Common myeloid progenitor, CD34-positive (primary cell): ENCODE measurements around the gene FILIP1.

Experiments used
- CTCF ChIA-PET: fragments of 350-600 bp; sonication (Branson Sonifier 250); formaldehyde crosslinking; loops from one replicate; lab custom pipeline; 2021; ENCODE audit warnings: antibody characterized with exemption; lab: Charles Lee
- POLR2A ChIA-PET: fragments of 350-600 bp; sonication (Branson Sonifier 250); formaldehyde crosslinking; loops from one replicate; lab custom pipeline; 2021; ENCODE audit warnings: antibody characterized with exemption; lab: Charles Lee
- DNase-seq, 3 donors: peaks; one replicate each; pipeline versions ENCODE4 v3.0.0 to v3.0.0-alpha.2; 2013
- H3K27ac ChIP-seq, 2 experiments: 1 replicate in 1 of 2; 2 replicates in 1 of 2; pipeline ENCODE4 v1.7.0; 2013; ENCODE audit warnings: inconsistent platforms in 2 of 2, low read length in 2 of 2, mild to moderate bottlenecking in 2 of 2, low read depth in 1 of 2, moderate library complexity in 1 of 2; ENCODE audit not compliant: severe bottlenecking in 2 of 2, insufficient read depth in 1 of 2, poor library complexity in 1 of 2
- H3K27me3 ChIP-seq, 5 experiments: replicated peaks in 2 of 5; 1 replicate in 3 of 5; 2 replicates in 2 of 5; pipeline versions ENCODE4 v1.6.1 to v1.7.0; 2013; ENCODE audit warnings: low read length in 4 of 5, mild to moderate bottlenecking in 2 of 5, moderate library complexity in 2 of 5, inconsistent platforms in 1 of 5; ENCODE audit not compliant: insufficient read depth in 5 of 5, control insufficient read depth in 4 of 5
- H3K36me3 ChIP-seq, 4 experiments: 1 replicate in 2 of 4; 2 replicates in 2 of 4; pipeline versions ENCODE4 v1.6.1 to v1.7.0; 2013; ENCODE audit warnings: low read length in 3 of 4, control low read depth in 1 of 4, mild to moderate bottlenecking in 1 of 4; ENCODE audit not compliant: control insufficient read depth in 4 of 4, insufficient read depth in 4 of 4
- H3K4me1 ChIP-seq, 4 experiments: 1 replicate in 3 of 4; 2 replicates in 1 of 4; pipeline versions ENCODE4 v1.6.1 to v1.7.1; 2013; ENCODE audit warnings: low read length in 3 of 4, mild to moderate bottlenecking in 3 of 4, control low read depth in 1 of 4, inconsistent platforms in 1 of 4, moderate library complexity in 1 of 4; ENCODE audit not compliant: control insufficient read depth in 4 of 4, insufficient read depth in 4 of 4; ENCODE audit errors: control extremely low read depth in 1 of 4
- H3K4me3 ChIP-seq, 7 experiments: 1 replicate in 4 of 7; 2 replicates in 3 of 7; pipeline versions ENCODE4 v1.5.1 to v1.7.0; 2013; ENCODE audit warnings: mild to moderate bottlenecking in 7 of 7, low read length in 6 of 7, moderate library complexity in 6 of 7, inconsistent platforms in 2 of 7, low read depth in 2 of 7, control low read depth in 1 of 7; ENCODE audit not compliant: insufficient read depth in 4 of 7, control insufficient read depth in 1 of 7; ENCODE audit errors: extremely low read depth in 1 of 7
- H3K9me3 ChIP-seq, 5 experiments: 1 replicate in 4 of 5; 2 replicates in 1 of 5; pipeline versions ENCODE4 v1.6.1 to v1.7.1; 2013; ENCODE audit warnings: low read length in 4 of 5, mild to moderate bottlenecking in 2 of 5, inconsistent platforms in 1 of 5, low read depth in 1 of 5, moderate library complexity in 1 of 5; ENCODE audit not compliant: control insufficient read depth in 4 of 5, insufficient read depth in 2 of 5; ENCODE audit errors: control extremely low read depth in 1 of 5
- WGBS: methylation state at CpG from one replicate; pipeline ENCODE4 v1.1.5; 2013; ENCODE audit not compliant: insufficient coverage; 5-methylcytosine and 5-hydroxymethylcytosine counted together

Gene FILIP1

DNA sequence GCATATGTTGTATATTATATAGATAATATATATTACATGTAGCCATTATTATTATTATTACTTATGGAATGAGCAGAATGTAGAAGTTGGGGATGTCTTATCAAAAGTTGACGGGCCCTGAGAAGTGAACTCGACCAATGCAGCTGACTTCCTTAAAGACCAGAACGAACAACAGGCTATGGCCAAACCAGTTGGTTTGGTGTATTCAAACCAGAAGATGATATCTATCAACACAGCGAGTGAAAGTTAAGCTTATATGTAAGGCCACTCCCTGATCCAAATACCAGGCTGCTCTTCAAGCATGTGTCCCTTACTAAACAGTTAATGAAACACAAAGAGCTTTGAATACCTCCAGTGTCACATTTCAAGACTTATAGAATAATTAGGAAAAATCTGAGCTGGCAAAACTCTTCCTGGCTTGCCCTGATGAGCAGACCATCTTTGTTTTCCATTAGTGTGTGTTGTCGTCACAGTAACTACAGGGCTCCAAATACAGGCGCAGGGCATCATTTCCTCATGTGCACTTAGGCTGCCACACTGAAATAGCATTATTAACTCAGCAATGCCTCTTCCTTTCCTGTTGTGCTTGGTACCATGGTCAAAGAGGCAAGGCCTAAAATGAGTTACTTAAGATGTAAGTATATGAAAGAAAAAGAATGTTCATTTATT, 6.6 kb downstream of the FILIP1 start:
- H3K36me3 ChIP-seq, result no peaks in the 10 kb centered on the region
- 100% methylated on average over 3 of the region's 6 CpGs for WGBS
- H3K4me1 ChIP-seq, result no peaks in the 10 kb centered on the region
- ChIA-PET CTCF (no interaction called here), POLR2A (no interaction called here)
- no peak overlapping the region for H3K4me3 ChIP-seq
- peaks cover 0 to 5% (median 0%) of the 10 kb centered on the region in 5 experiments for H3K27me3 ChIP-seq
- no peak for DNase-seq
- H3K27ac ChIP-seq, result no peak overlapping the region
- no peaks in the 10 kb centered on the region for H3K9me3 ChIP-seq

DNA sequence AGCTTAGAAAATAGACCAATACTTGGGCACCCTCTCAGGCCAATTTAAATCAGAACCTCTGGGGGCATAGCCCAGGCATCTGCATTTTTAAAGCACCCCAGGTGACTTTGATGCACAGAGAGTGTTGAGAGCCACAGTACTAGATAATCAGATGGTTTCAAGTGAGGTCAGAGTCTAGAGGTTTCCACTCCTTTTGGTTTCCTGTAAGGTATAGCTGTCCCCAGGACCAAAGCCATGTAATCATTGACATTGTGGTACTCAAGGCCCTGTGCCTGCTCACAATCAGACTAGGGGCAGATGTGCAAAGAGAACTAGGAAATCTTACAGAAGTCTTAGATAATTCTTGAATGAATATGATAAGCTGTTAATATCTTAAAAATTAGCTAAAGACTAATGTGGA, 9.1 kb downstream of the FILIP1 start:
- no peak for DNase-seq
- Histone ChIP-seq H3K27me3 (peaks cover 0 to 2% (median 0%) of the 10 kb centered on the region in 5 experiments), H3K36me3 (no peaks in the 10 kb centered on the region), H3K4me1 (no peaks in the 10 kb centered on the region), H3K9me3 (no peaks in the 10 kb centered on the region), H3K27ac (no peak overlapping the region), H3K4me3 (no peak overlapping the region)
- ChIA-PET CTCF (interaction anchor here (0.6 kb wide), 1 partner anchor 1228 kb away, joined by 3 read pairs; no protein-coding TSS in a partner anchor), POLR2A (no interaction called here)

DNA sequence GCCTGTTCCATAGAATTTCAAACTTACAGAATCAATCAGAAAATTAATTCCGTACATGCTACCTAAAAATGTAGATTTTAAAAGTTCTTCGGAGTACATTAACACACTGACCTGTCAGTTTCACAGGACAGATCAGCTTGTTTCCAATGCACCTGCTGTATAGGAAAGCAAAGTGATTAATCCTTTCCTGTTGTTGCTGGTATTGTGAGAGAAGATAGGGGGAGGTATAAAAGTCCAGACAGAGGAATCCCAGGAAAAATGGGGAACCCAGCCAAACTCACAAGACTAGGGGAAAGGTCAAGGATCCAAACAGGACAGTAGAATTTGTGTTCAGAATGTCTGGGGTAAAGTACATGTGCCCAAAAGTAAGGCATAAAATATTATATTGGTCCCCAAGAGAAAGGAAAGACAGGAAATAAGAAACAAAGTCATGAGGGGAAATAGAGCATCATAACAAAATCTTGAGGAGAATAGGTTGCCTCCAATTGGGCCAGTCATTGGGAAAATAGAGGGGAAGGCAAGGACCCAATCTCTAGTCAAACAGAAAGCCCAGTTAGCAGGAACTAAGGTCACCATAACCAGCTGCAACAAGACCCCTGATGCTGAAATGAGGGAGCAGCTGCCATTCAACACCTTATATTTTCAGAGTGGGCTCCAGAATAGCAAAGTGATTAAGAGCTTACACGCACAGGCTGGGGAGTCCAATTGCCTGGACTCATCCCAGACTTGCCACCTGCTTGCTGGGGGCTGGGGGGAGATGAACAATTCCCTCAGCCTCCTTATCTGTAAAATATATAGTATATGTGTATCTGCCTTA, 10.3 kb downstream of the FILIP1 start:
- ChIA-PET POLR2A (no interaction called here), CTCF (no interaction called here)
- Histone ChIP-seq H3K27me3 (peaks cover 0 to 2% (median 0%) of the 10 kb centered on the region in 5 experiments), H3K9me3 (no peaks in the 10 kb centered on the region), H3K36me3 (no peaks in the 10 kb centered on the region), H3K4me1 (no peaks in the 10 kb centered on the region), H3K27ac (no peak overlapping the region), H3K4me3 (no peak overlapping the region)
- WGBS, result 100% methylated on average over 1 of the region's 3 CpGs
- no peak for DNase-seq

DNA sequence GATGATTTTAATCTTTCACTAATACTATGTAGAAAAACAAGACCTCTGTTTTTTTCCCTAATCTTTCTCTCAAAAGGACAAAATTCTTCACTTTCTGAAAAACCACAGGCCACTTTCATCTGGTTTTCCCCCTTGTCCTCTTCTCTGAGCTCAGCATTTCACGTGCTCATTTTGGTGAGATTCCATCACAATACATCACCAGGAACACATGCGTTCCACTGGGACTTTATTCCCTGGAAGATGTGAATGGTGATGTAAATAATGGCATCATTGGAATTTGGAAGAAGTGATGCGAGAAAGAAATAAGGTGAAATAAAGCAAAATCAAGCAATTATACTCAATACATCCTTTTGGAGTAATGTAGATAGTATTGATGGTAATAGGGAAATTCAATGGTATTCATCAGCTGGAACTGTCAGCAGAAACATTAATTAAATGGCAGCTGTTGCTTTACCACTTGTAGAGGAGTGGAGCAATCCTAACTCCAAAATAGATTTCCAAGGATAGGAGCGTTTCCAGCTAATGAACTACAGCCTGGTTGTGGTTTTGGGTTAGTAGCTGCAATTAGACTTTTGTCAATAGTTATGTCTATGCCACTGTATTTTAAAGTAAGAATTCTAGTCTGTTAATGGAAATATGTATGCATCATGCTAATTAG, 11.5 kb downstream of the FILIP1 start:
- no peak for DNase-seq
- Histone ChIP-seq H3K36me3 (no peaks in the 10 kb centered on the region), H3K9me3 (no peaks in the 10 kb centered on the region), H3K27ac (no peak overlapping the region), H3K4me1 (no peaks in the 10 kb centered on the region), H3K27me3 (peaks cover 0 to 2% (median 0%) of the 10 kb centered on the region in 5 experiments), H3K4me3 (no peak overlapping the region)
- 100% methylated on average over 1 of the region's 4 CpGs for WGBS
- ChIA-PET CTCF (no interaction called here), POLR2A (interaction anchor here (0.6 kb wide), 1 partner anchor 165 kb away, joined by 3 read pairs; no protein-coding TSS in a partner anchor)

DNA sequence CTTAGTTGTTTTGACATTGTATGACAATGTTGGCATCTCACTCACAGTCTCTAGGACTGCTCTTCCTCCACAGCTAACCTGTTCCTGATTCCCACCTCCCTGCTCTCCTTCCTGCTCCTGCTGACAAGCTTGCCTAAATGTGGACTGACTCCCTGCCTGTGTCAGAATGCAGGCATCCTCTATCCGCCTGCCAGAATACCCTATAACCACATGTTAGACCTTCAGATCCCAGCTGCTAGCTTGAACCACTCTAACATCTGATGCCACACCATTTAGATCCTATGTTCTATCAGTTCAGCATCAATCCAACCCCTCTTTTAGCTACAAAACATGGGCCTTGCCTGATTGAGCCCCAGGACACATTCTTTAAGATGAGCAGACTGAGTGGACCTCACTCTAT, 12.2 kb downstream of the FILIP1 start:
- no peak for DNase-seq
- 100% methylated on average over 1 of the region's 1 CpG for WGBS
- Histone ChIP-seq H3K27ac (no peak overlapping the region), H3K27me3 (peaks cover 0 to 2% (median 0%) of the 10 kb centered on the region in 5 experiments), H3K9me3 (no peaks in the 10 kb centered on the region), H3K4me1 (no peaks in the 10 kb centered on the region), H3K4me3 (no peak overlapping the region), H3K36me3 (no peaks in the 10 kb centered on the region)
- CTCF ChIA-PET, result interaction anchor here (1.0 kb wide), 1 partner anchor 14 kb away, joined by 3 read pairs; no protein-coding TSS in a partner anchor
- POLR2A ChIA-PET, result interaction anchor here (0.6 kb wide), 1 partner anchor 164 kb away, joined by 3 read pairs; no protein-coding TSS in a partner anchor

DNA sequence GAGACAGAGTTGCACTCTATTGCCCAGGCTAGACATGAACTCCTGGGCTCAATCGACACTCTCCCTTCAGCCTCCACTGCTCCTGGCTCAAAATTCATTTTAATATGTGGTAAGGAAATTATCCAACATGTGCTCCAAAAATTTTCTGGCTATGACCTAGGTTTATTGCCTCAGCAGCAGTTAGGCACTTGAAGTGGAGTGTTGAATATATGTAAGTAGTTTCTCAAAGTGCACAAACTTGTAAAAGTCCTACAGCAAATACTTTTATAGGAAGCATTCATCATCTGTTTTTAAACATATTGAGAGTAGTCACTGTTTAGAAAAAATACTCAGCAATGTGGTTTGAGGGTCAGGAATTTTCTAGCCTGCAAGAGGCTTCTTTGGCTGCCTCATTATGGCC, 13.2 kb downstream of the FILIP1 start:
- WGBS, result 100% methylated on average over 1 of the region's 1 CpG
- CTCF ChIA-PET, result no interaction called here
- H3K9me3 ChIP-seq, result no peaks in the 10 kb centered on the region
- no peaks in the 10 kb centered on the region for H3K36me3 ChIP-seq
- no peak for DNase-seq
- H3K27ac ChIP-seq, result no peak overlapping the region
- H3K27me3 ChIP-seq, result peaks cover 0 to 2% (median 0%) of the 10 kb centered on the region in 5 experiments
- H3K4me1 ChIP-seq, result no peaks in the 10 kb centered on the region
- POLR2A ChIA-PET, result no interaction called here
- H3K4me3 ChIP-seq, result no peak overlapping the region
